ENCODE results near the gene SIAE. TPM values are rescaled to one million over a fixed set of nuclear protein-coding genes. Genes with fewer than 3 reads are reported as not detected.

Gene SIAE
- total RNA-seq, 1 donor from 2014 or later = 2.1 TPM

DNA sequence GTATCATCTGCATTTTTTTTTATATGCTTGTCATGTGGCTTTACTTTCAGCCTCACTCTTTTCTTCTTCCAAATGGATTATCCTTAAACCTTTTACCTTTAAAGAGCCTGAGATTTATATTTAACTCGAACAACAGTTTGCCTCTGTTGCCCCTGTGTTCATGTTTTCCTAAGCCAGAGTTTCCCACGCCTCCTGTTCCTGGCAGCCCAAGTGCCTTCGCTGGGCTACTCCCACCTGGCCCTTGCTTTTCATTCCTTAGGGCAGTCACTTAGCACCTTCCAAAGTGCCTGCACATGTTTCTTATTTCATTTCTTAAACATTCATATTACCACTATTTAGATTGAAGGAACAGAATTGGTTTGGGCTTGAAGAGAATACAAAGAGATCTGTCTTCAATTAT is 37.6 kb downstream of the SIAE start:
- H3K27me3 ChIP-seq (ENCODE audit: control insufficient read depth in 3 of 3, insufficient read depth in 3 of 3, low read length in 3 of 3) = no peaks in the 10 kb centered on the region
- no peak overlapping the region for H3K9ac ChIP-seq (ENCODE audit: low read depth in 1 of 3, low read length in 3 of 3)
- H3K27ac ChIP-seq (ENCODE audit: low read depth, low read length) = no peak overlapping the region
- no peaks in the 10 kb centered on the region for H3K4me1 ChIP-seq (ENCODE audit: control insufficient read depth in 3 of 3, insufficient read depth in 3 of 3, low read length in 3 of 3)
- H3K4me3 ChIP-seq (ENCODE audit: low read length in 3 of 3) = no peak overlapping the region
- peaks cover 41 to 71% (median 71%) of the 10 kb centered on the region in 3 donors for H3K36me3 ChIP-seq (ENCODE audit: control insufficient read depth in 3 of 3, insufficient read depth in 3 of 3, low read length in 3 of 3)
- H3K9me3 ChIP-seq (ENCODE audit: control insufficient read depth in 3 of 3, low read length in 3 of 3) = no peaks in the 10 kb centered on the region

DNA sequence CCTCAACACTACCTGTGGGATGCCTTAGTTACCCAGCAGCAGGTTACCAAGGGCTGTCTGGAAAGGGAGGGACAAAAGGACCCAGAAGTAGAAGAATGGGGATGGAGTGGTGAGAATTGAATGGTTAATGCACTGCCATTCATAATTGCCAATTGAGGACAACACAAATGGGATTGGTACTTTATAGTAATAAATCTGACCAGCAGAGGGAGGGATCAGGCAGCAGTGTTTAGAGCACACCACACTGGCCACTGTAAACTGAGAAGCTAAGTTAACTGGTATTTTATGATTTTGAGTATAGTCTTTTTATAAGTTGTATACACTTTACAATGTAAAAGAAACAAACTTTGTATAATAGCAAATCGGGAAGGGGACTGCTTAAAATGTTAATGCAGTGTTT is 40.2 kb downstream of the SIAE start:
- Histone ChIP-seq H3K4me3 (ENCODE audit: low read length in 3 of 3) (no peak overlapping the region), H3K9ac (ENCODE audit: low read depth in 1 of 3, low read length in 3 of 3) (no peak overlapping the region), H3K4me1 (ENCODE audit: control insufficient read depth in 3 of 3, insufficient read depth in 3 of 3, low read length in 3 of 3) (no peaks in the 10 kb centered on the region), H3K27me3 (ENCODE audit: control insufficient read depth in 3 of 3, insufficient read depth in 3 of 3, low read length in 3 of 3) (no peaks in the 10 kb centered on the region), H3K36me3 (ENCODE audit: control insufficient read depth in 3 of 3, insufficient read depth in 3 of 3, low read length in 3 of 3) (peaks cover 44 to 76% (median 64%) of the 10 kb centered on the region in 3 donors), H3K27ac (ENCODE audit: low read depth, low read length) (no peak overlapping the region), H3K9me3 (ENCODE audit: control insufficient read depth in 3 of 3, low read length in 3 of 3) (no peaks in the 10 kb centered on the region)

DNA sequence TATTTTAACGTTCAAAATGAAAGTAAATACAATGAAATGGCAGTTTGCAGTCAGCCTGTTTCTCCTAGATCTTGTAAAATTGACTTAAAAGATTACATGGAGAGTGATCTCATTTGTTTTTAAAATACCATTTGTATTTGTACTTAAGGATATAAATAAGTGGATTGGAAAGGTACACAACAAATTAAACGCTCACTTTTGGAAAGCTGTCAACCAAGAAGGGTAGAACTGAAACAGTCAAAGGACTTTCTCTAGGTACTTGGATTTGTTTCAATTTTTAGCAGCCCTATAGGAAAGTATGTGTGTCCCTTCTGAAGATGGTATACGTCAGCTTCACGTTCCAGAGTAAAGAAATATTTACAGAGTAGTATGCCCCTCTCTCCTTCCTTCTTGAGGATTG is 43.6 kb downstream of the SIAE start:
- no peaks in the 10 kb centered on the region for H3K27me3 ChIP-seq (ENCODE audit: control insufficient read depth in 3 of 3, insufficient read depth in 3 of 3, low read length in 3 of 3)
- H3K4me3 ChIP-seq (ENCODE audit: low read length in 3 of 3) = no peak overlapping the region
- no peaks in the 10 kb centered on the region for H3K9me3 ChIP-seq (ENCODE audit: control insufficient read depth in 3 of 3, low read length in 3 of 3)
- no peak overlapping the region for H3K9ac ChIP-seq (ENCODE audit: low read depth in 1 of 3, low read length in 3 of 3)
- no peak overlapping the region for H3K27ac ChIP-seq (ENCODE audit: low read depth, low read length)
- peaks cover 0 to 6% (median 0%) of the 10 kb centered on the region in 3 donors for H3K4me1 ChIP-seq (ENCODE audit: control insufficient read depth in 3 of 3, insufficient read depth in 3 of 3, low read length in 3 of 3)
- peaks cover 46 to 68% (median 67%) of the 10 kb centered on the region in 3 donors for H3K36me3 ChIP-seq (ENCODE audit: control insufficient read depth in 3 of 3, insufficient read depth in 3 of 3, low read length in 3 of 3)

DNA sequence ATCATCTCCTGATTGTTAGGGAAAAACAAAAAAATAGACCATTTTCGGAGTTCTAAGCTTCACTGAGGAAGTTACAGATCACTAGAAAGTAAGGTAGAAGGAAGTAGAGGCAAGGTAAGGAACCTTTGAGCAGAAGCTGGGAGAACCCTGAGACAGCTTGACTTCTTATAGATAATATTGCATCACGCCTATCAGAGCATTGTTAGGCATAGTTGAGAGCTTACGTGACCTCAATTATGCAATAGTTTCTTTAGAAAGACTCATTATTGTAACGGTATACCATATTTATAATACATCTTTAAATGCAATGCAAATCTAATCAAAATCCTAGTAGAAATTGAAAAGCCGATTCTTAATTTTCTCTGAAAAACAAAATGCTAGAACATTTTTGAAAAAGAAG is 46.0 kb downstream of the SIAE start:
- Histone ChIP-seq H3K9ac (ENCODE audit: low read depth in 1 of 3, low read length in 3 of 3) (no peak overlapping the region), H3K9me3 (ENCODE audit: control insufficient read depth in 3 of 3, low read length in 3 of 3) (no peaks in the 10 kb centered on the region), H3K4me1 (ENCODE audit: control insufficient read depth in 3 of 3, insufficient read depth in 3 of 3, low read length in 3 of 3) (peaks cover 9 to 19% (median 12%) of the 10 kb centered on the region in 3 donors), H3K4me3 (ENCODE audit: low read length in 3 of 3) (no peak overlapping the region), H3K27ac (ENCODE audit: low read depth, low read length) (no peak overlapping the region), H3K27me3 (ENCODE audit: control insufficient read depth in 3 of 3, insufficient read depth in 3 of 3, low read length in 3 of 3) (no peaks in the 10 kb centered on the region), H3K36me3 (ENCODE audit: control insufficient read depth in 3 of 3, insufficient read depth in 3 of 3, low read length in 3 of 3) (peaks cover 37 to 55% (median 51%) of the 10 kb centered on the region in 3 donors)

DNA sequence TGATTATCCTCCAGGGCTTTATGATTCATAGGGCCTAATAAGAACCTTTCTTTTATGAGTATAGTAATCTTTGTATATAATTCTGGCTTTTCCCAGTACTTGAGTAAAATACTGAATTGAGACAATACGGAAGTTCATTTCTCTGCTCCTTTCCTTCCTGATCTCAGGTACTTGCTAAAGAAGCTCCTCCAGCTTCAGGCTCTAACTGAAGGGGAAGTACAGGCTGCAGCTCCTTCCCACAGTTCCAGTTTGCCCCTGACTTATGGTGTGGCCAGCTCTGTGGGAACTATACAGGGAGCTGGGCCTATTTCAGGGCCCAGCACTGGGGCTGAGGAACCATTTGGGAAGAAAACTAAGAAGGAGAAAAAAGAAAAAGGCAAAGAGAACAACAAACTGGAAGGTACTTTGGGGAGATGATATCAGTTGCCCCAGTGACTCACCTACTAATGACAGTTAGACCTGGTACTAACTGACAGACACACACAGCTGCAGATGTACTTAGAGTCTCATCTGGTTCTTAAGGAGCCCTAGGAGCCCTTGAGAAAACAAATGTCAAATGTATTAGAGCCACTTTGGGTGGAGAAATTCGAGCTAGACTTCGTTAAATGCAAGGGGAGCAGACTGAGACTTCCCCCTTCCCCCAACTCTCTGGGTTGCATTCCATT is 47.9 kb downstream of the SIAE start:
- H3K27me3 ChIP-seq (ENCODE audit: control insufficient read depth in 3 of 3, insufficient read depth in 3 of 3, low read length in 3 of 3) = no peaks in the 10 kb centered on the region
- no peak overlapping the region for H3K27ac ChIP-seq (ENCODE audit: low read depth, low read length)

DNA sequence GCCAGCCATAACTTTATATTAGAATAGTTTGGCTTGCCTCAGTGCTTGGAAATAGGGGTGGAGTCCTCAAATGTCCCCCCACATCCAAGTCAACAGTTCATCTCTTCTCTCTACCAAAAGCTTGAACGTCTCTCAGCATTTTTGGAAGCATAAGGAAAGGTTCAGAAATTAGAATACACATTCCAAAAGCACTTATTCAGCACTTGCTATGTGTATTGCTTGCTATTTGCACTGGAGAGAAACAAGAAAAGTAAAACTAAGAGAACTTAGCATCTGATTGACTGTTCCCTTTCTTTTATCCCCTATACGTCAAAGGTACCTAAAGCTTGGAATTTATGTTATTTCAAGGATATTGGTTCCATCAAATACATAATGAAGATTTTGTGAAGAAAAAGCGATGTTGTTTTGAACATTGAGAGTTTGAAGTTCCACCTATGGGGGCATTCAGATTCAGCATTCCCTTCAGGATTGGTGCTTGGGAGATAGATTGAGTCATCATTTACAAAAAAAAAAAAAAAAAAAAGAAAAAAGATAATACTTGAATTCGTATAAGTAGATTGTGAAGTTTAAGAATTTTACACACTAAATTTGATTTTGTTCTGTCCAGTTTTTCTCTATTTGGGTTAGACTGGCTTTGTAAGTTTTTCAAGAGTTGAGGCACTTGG is 49.5 kb downstream of the SIAE start:
- Histone ChIP-seq H3K9me3 (ENCODE audit: control insufficient read depth in 3 of 3, low read length in 3 of 3) (no peaks in the 10 kb centered on the region), H3K4me1 (ENCODE audit: control insufficient read depth in 3 of 3, insufficient read depth in 3 of 3, low read length in 3 of 3) (peaks cover 9 to 25% (median 16%) of the 10 kb centered on the region in 3 donors), H3K9ac (ENCODE audit: low read depth in 1 of 3, low read length in 3 of 3) (peak overlapping the region; percentile 90 to 97 (median 96)), H3K27me3 (ENCODE audit: control insufficient read depth in 3 of 3, insufficient read depth in 3 of 3, low read length in 3 of 3) (no peaks in the 10 kb centered on the region), H3K27ac (ENCODE audit: low read depth, low read length) (peak overlapping the region; percentile 91), H3K4me3 (ENCODE audit: low read length in 3 of 3) (peak overlapping the region; percentile 84 to 97 (median 95)), H3K36me3 (ENCODE audit: control insufficient read depth in 3 of 3, insufficient read depth in 3 of 3, low read length in 3 of 3) (peaks cover 19 to 27% (median 26%) of the 10 kb centered on the region in 3 donors)

More for the DNA sequence above, 47.9 kb downstream of the SIAE start:
- peaks cover 9 to 25% (median 16%) of the 10 kb centered on the region in 3 donors for H3K4me1 ChIP-seq (ENCODE audit: control insufficient read depth in 3 of 3, insufficient read depth in 3 of 3, low read length in 3 of 3)
- no peak overlapping the region for H3K9ac ChIP-seq (ENCODE audit: low read depth in 1 of 3, low read length in 3 of 3)
- peaks cover 21 to 36% (median 32%) of the 10 kb centered on the region in 3 donors for H3K36me3 ChIP-seq (ENCODE audit: control insufficient read depth in 3 of 3, insufficient read depth in 3 of 3, low read length in 3 of 3)
- no peak overlapping the region for H3K4me3 ChIP-seq (ENCODE audit: low read length in 3 of 3)
- H3K9me3 ChIP-seq (ENCODE audit: control insufficient read depth in 3 of 3, low read length in 3 of 3) = no peaks in the 10 kb centered on the region

DNA sequence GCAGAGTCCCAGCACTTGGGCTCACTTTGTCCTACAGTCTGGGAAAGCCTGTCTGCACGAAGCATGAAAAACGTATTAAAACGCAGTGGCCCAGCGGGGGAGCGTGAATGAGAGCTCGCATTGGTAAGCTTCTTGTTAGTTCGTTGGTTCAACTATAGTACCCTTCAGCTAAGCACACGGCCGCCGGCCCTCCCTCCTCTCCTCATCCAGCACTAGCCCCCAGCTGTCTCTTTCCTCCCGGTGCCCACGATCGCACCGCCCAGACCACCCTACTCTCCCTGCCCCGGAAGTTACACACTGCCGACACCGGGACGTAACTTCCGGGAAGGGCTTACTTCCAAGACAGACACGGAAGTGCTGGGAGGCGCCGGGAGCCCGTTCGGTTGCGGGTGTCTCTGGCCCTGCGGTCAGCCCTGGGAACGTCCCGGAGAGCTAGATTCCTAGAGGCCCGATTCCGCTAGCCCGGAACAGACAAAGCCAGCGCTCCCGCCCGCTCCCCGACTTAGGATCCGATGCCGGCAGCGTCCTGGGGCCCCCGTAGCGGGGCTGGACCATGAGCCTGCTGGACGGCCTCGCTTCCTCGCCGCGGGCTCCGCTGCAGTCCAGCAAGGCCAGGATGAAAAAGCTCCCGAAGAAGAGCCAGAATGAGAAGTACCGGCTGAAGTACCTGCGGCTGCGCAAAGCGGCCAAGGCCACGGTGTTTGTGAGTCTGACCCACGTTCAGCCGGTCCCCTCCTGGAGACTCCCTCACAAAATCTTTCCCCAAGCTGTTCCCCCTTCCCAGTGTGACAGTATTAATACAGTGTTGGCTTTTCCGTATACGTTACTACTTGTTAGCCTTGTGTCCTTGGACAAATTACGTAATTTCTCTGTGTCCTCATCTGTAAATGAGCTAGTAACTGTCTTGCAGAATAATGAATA is 50.7 kb downstream of the SIAE start, which contains the start of gene TBRG1:
TBRG1 (plus strand) TSS at position 334 of the 921 bp plus-strand sequence; CDS start at position 554, 220 bp downstream.
- peaks cover 9 to 25% (median 16%) of the 10 kb centered on the region in 3 donors for H3K4me1 ChIP-seq (ENCODE audit: control insufficient read depth in 3 of 3, insufficient read depth in 3 of 3, low read length in 3 of 3)
- peak within 1 kb of the TSS; percentile 84 to 97 (median 95) for H3K4me3 ChIP-seq (ENCODE audit: low read length in 3 of 3)
- peaks cover 0 to 3% (median 0%) of the 10 kb centered on the region in 3 donors for H3K27me3 ChIP-seq (ENCODE audit: control insufficient read depth in 3 of 3, insufficient read depth in 3 of 3, low read length in 3 of 3)
- H3K36me3 ChIP-seq (ENCODE audit: control insufficient read depth in 3 of 3, insufficient read depth in 3 of 3, low read length in 3 of 3) = peaks cover 19 to 26% (median 21%) of the 10 kb centered on the region in 3 donors
- peak within 1 kb of the TSS; percentile 90 to 97 (median 96) for H3K9ac ChIP-seq (ENCODE audit: low read depth in 1 of 3, low read length in 3 of 3)
- no peaks in the 10 kb centered on the region for H3K9me3 ChIP-seq (ENCODE audit: control insufficient read depth in 3 of 3, low read length in 3 of 3)
- peak within 1 kb of the TSS; percentile 91 for H3K27ac ChIP-seq (ENCODE audit: low read depth, low read length)

DNA sequence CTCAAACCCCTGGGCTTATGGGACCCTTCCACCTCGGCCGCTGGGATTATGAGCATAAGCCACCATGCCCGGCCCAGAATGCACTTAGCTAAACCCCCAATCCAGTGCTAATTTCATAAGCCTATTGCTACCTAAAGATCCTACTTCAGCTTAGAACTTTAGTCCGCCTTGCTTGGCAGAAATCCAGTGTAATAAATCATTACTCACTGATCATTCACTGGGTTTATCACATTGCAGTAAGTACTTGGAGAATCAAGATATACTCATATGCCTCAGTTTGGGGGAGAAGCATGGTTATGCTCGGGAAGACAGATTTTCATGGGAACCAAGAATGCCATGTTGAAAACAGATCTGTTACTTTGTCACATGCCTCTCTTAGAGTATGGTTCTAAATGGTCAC is 54.7 kb downstream of the SIAE start:
- Histone ChIP-seq H3K36me3 (ENCODE audit: control insufficient read depth in 3 of 3, insufficient read depth in 3 of 3, low read length in 3 of 3) (no peaks in the 10 kb centered on the region), H3K27ac (ENCODE audit: low read depth, low read length) (no peak overlapping the region), H3K27me3 (ENCODE audit: control insufficient read depth in 3 of 3, insufficient read depth in 3 of 3, low read length in 3 of 3) (peaks cover 0 to 13% (median 0%) of the 10 kb centered on the region in 3 donors), H3K9ac (ENCODE audit: low read depth in 1 of 3, low read length in 3 of 3) (no peak overlapping the region), H3K4me1 (ENCODE audit: control insufficient read depth in 3 of 3, insufficient read depth in 3 of 3, low read length in 3 of 3) (peaks cover 5 to 16% (median 10%) of the 10 kb centered on the region in 3 donors), H3K9me3 (ENCODE audit: control insufficient read depth in 3 of 3, low read length in 3 of 3) (no peaks in the 10 kb centered on the region), H3K4me3 (ENCODE audit: low read length in 3 of 3) (no peak overlapping the region)

DNA sequence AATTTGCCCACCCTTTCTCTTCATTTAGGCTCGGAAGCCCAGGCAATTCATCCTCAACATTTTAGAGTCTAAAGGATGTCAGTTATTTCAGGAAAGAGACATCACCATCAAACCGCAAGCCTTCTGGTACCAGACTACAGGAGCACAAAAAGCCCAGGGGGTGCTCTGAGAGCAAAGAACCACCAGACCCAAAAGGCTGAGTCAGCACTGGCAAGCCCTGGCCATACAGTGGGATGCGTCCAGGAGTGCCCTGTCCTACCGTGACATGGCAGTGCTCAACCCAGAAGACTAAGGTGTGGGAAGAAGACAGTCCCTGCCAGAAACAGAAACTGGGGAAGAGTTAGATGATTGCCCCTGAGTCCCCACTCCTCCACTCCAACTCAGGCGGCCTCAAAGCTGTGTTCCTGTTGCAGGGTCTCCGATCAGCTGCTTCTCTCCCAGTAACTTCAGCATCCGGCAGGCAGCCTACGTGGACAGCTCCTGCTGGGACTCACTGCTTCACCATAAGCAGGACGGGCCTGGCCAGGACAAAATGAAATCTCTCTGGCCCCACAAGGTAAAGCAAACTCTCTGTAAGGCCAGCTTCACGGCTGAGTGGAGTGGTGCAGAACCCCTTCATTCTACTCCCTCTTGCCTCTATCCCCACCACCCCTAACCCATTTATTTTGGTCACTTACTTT is 60.8 kb downstream of the SIAE start:
- Histone ChIP-seq H3K4me1 (ENCODE audit: control insufficient read depth in 3 of 3, insufficient read depth in 3 of 3, low read length in 3 of 3) (no peaks in the 10 kb centered on the region), H3K9me3 (ENCODE audit: control insufficient read depth in 3 of 3, low read length in 3 of 3) (no peaks in the 10 kb centered on the region), H3K36me3 (ENCODE audit: control insufficient read depth in 3 of 3, insufficient read depth in 3 of 3, low read length in 3 of 3) (no peaks in the 10 kb centered on the region), H3K9ac (ENCODE audit: low read depth in 1 of 3, low read length in 3 of 3) (no peak overlapping the region), H3K27ac (ENCODE audit: low read depth, low read length) (no peak overlapping the region), H3K27me3 (ENCODE audit: control insufficient read depth in 3 of 3, insufficient read depth in 3 of 3, low read length in 3 of 3) (peaks cover 0 to 23% (median 0%) of the 10 kb centered on the region in 3 donors), H3K4me3 (ENCODE audit: low read length in 3 of 3) (no peak overlapping the region)

Data from skeletal muscle tissue (tissue), 4 donors.